Measurements from ENCODE around the gene TAS2R43. TPM values are rescaled to one million over a fixed set of nuclear protein-coding genes. Genes with fewer than 3 reads are reported as not detected.

TAS2R43 gene
- total RNA-seq, 1 donor from 2014 or later = not detected

GRCh38 chr12:11089246-11089645 is 2.9 kb downstream of the TAS2R43 start:
- no peak for TF ChIP-seq CTCF (IDR thresholded peaks at IDR 0.05; ENCODE audit: insufficient read depth, low read length, poor library complexity, severe bottlenecking)
- no peak for DNase-seq (ENCODE audit: low read depth)
- H3K4me3 ChIP-seq (ENCODE audit: low read depth, low read length) = no peak overlapping the region
- H3K27me3 ChIP-seq (ENCODE audit: control insufficient read depth, insufficient read depth, low read length) = no peaks in the 10 kb centered on the region
- no peaks in the 10 kb centered on the region for H3K36me3 ChIP-seq (ENCODE audit: control insufficient read depth, insufficient read depth, low read length)

DNA sequence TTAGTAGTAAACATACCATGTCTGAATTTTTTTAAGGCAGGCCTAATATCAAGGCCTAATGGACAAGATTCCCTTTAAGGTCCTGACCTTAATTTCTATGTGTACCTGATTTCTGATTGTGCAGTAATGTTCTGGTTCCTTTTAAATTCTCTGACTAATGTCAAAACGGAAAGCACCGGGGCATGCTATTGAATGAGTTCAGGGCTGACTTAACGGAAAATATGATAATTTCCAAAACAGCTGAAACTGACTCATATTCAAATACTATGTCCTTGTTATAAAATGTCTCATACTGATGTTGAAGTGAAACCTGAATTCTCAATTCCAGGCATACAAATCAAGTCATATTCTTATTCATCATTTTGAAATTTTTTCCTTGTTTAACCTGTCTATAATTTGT is 6.7 kb downstream of the TAS2R43 start:
- H3K27me3 ChIP-seq (ENCODE audit: control insufficient read depth, insufficient read depth, low read length) = no peaks in the 10 kb centered on the region
- TF ChIP-seq CTCF (IDR thresholded peaks at IDR 0.05; ENCODE audit: insufficient read depth, low read length, poor library complexity, severe bottlenecking) = no peak
- H3K36me3 ChIP-seq (ENCODE audit: control insufficient read depth, insufficient read depth, low read length) = no peaks in the 10 kb centered on the region
- no peak for DNase-seq (ENCODE audit: low read depth)
- H3K4me3 ChIP-seq (ENCODE audit: low read depth, low read length) = no peak overlapping the region

GRCh38 chr12:11081987-11082386 is 10.1 kb downstream of the TAS2R43 start:
- Histone ChIP-seq H3K36me3 (ENCODE audit: control insufficient read depth, insufficient read depth, low read length) (no peaks in the 10 kb centered on the region), H3K4me3 (ENCODE audit: low read depth, low read length) (no peak overlapping the region), H3K27me3 (ENCODE audit: control insufficient read depth, insufficient read depth, low read length) (no peaks in the 10 kb centered on the region)
- TF ChIP-seq CTCF (IDR thresholded peaks at IDR 0.05; ENCODE audit: insufficient read depth, low read length, poor library complexity, severe bottlenecking) = no peak
- DNase-seq (ENCODE audit: low read depth) = no peak

- no peaks in the 10 kb centered on the region for H3K36me3 ChIP-seq (ENCODE audit: control insufficient read depth, insufficient read depth, low read length)
- no peak for TF ChIP-seq CTCF (IDR thresholded peaks at IDR 0.05; ENCODE audit: insufficient read depth, low read length, poor library complexity, severe bottlenecking)
- no peaks in the 10 kb centered on the region for H3K27me3 ChIP-seq (ENCODE audit: control insufficient read depth, insufficient read depth, low read length)
- no peak for DNase-seq (ENCODE audit: low read depth)
- H3K4me3 ChIP-seq (ENCODE audit: low read depth, low read length) = no peak overlapping the region
Measured at GRCh38 chr12:11078246-11078645, 13.9 kb downstream of the TAS2R43 start.

DNA sequence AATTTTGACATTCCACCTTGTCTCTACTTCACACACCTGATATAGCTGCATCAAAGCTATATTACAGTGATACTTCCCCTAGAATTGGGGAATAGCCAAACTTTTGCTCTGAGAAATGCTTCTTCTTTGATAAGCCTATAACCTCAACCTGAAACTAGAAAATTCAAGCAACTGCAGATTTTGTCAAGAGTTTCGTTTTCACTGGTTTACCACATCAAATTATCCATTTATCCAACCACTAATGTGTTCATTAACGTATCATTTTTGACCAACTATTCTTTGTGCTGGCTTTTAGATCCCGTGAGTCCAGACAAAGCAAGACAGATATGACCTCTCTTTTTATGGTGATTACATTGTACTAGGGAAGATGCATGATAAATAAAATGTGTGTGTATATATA is 16.5 kb downstream of the TAS2R43 start:
- DNase-seq (ENCODE audit: low read depth) = no peak
- Histone ChIP-seq H3K4me3 (ENCODE audit: low read depth, low read length) (no peak overlapping the region), H3K27me3 (ENCODE audit: control insufficient read depth, insufficient read depth, low read length) (no peaks in the 10 kb centered on the region), H3K36me3 (ENCODE audit: control insufficient read depth, insufficient read depth, low read length) (no peaks in the 10 kb centered on the region)
- TF ChIP-seq CTCF (IDR thresholded peaks at IDR 0.05; ENCODE audit: insufficient read depth, low read length, poor library complexity, severe bottlenecking) = no peak

GRCh38 chr12:11071414-11071813 is 20.7 kb downstream of the TAS2R43 start:
- Histone ChIP-seq H3K27me3 (ENCODE audit: control insufficient read depth, insufficient read depth, low read length) (no peaks in the 10 kb centered on the region), H3K36me3 (ENCODE audit: control insufficient read depth, insufficient read depth, low read length) (no peaks in the 10 kb centered on the region), H3K4me3 (ENCODE audit: low read depth, low read length) (no peak overlapping the region)
- no peak for TF ChIP-seq CTCF (IDR thresholded peaks at IDR 0.05; ENCODE audit: insufficient read depth, low read length, poor library complexity, severe bottlenecking)
- DNase-seq (ENCODE audit: low read depth) = no peak
